Measurements from ENCODE around the gene MCM5. TPM values are rescaled to one million over a fixed set of nuclear protein-coding genes. Genes with fewer than 3 reads are reported as not detected.

MCM5 gene
- polyA plus RNA-seq, 3 donors = 23.4 to 39.8 (median 25.5) TPM

GRCh38 chr22:35407362-35407761 is 7.4 kb downstream of the MCM5 start:
- WGBS (ENCODE audit: insufficient coverage) = 54% methylated on average over 5 of the region's 7 CpGs
- no peaks in the 10 kb centered on the region for H3K9me3 ChIP-seq (replicated peaks in 1 of 2; ENCODE audit: control insufficient read depth in 1 of 2, insufficient read depth in 1 of 2, low read length in 2 of 2)
- intact Hi-C loops (cut with micrococcal nuclease) = loop anchor here in 1 of 2 donors (5.0 kb wide), 1 partner anchor 105 kb away; no protein-coding TSS in a partner anchor
- no peaks in the 10 kb centered on the region for H3K9me3 Mint-ChIP-seq
- H4K20me1 ChIP-seq (ENCODE audit: insufficient read depth, low read length) = no peaks in the 10 kb centered on the region
- H3K9ac ChIP-seq (ENCODE audit: insufficient read depth, low read length, poor library complexity, severe bottlenecking) = no peak overlapping the region
- peaks cover 0 to 2% (median 0%) of the 10 kb centered on the region in 3 donors for H3K27me3 Mint-ChIP-seq (ENCODE audit: low read depth in 3 of 3)
- peak overlapping the region; percentile 11 to 58 for H3K27ac ChIP-seq (ENCODE audit: low read depth in 1 of 2, low read length in 2 of 2)
- peak; percentile 19 to 52 (median 35) for DNase-seq
- no peak for TF ChIP-seq CTCF (IDR thresholded peaks at IDR 0.05)
- H3K36me3 ChIP-seq (replicated peaks in 1 of 2; ENCODE audit: control insufficient read depth in 1 of 2, insufficient read depth in 2 of 2, low read length in 2 of 2) = peaks cover 24 to 45% of the 10 kb centered on the region in 2 donors
- H3K4me3 ChIP-seq (replicated peaks in 1 of 3; ENCODE audit: low read depth in 2 of 3, low read length in 3 of 3) = no peak overlapping the region
- peaks cover 53 to 59% of the 10 kb centered on the region in 2 donors for H3K4me1 ChIP-seq (ENCODE audit: control insufficient read depth in 1 of 2, insufficient read depth in 2 of 2, low read length in 2 of 2)
- H3K36me3 Mint-ChIP-seq = peaks cover 60 to 74% of the 10 kb centered on the region in 2 donors
- H3K4me3 Mint-ChIP-seq = peak overlapping the region in 1 of 2 donors; percentile 56
- H2AFZ ChIP-seq (ENCODE audit: insufficient read depth, low read depth, low read length, poor library complexity, severe bottlenecking) = no peak overlapping the region
- peaks cover 34% of the 10 kb centered on the region for H3K79me2 ChIP-seq (ENCODE audit: insufficient read depth, low read length)
- H3K4me1 Mint-ChIP-seq = peaks cover 69% of the 10 kb centered on the region
- no peaks in the 10 kb centered on the region for H3K27me3 ChIP-seq (ENCODE audit: control insufficient read depth in 2 of 2, insufficient read depth in 2 of 2, low read length in 2 of 2)
- H3K4me2 ChIP-seq (replicated peaks; ENCODE audit: extremely low read depth, low read length, poor library complexity, severe bottlenecking) = peak overlapping the region; percentile 1
- peak overlapping the region; percentile 67 to 98 (median 87) for H3K27ac Mint-ChIP-seq

GRCh38 chr22:35409783-35410662 is 10.1 kb downstream of the MCM5 start:
- H3K27ac ChIP-seq (ENCODE audit: low read depth in 1 of 2, low read length in 2 of 2) = peak overlapping the region; percentile 92
- H3K36me3 ChIP-seq (replicated peaks in 1 of 2; ENCODE audit: control insufficient read depth in 1 of 2, insufficient read depth in 2 of 2, low read length in 2 of 2) = peaks cover 38 to 50% of the 10 kb centered on the region in 2 donors
- peaks cover 27% of the 10 kb centered on the region for H3K79me2 ChIP-seq (ENCODE audit: insufficient read depth, low read length)
- Mint-ChIP-seq H3K27ac (peak overlapping the region; percentile 97 to 100 (median 98)), H3K27me3 (ENCODE audit: low read depth in 3 of 3) (peaks cover 0 to 2% (median 0%) of the 10 kb centered on the region in 3 donors), H3K4me3 (peak overlapping the region; percentile 45 to 67), H3K36me3 (peaks cover 60 to 74% of the 10 kb centered on the region in 2 donors), H3K4me1 (peaks cover 56% of the 10 kb centered on the region), H3K9me3 (no peaks in the 10 kb centered on the region)
- no peak for TF ChIP-seq CTCF (IDR thresholded peaks at IDR 0.05)
- 13% methylated on average over 14 of the region's 16 CpGs for WGBS (ENCODE audit: insufficient coverage)
- intact Hi-C loops (cut with micrococcal nuclease) = loop anchor here (1.0 to 5.0 kb wide), 4 partner anchors 33 to 108 kb away; no protein-coding TSS in a partner anchor
- H3K4me2 ChIP-seq (replicated peaks; ENCODE audit: extremely low read depth, low read length, poor library complexity, severe bottlenecking) = peak overlapping the region; percentile 48
- H3K4me1 ChIP-seq (ENCODE audit: control insufficient read depth in 1 of 2, insufficient read depth in 2 of 2, low read length in 2 of 2) = peaks cover 53 to 54% of the 10 kb centered on the region in 2 donors
- peak; percentile 94 to 98 (median 97) for DNase-seq
- H4K20me1 ChIP-seq (ENCODE audit: insufficient read depth, low read length) = no peaks in the 10 kb centered on the region
- peak overlapping the region; percentile 65 for H3K9ac ChIP-seq (ENCODE audit: insufficient read depth, low read length, poor library complexity, severe bottlenecking)
- H2AFZ ChIP-seq (ENCODE audit: insufficient read depth, low read depth, low read length, poor library complexity, severe bottlenecking) = peak overlapping the region; percentile 42
- H3K4me3 ChIP-seq (replicated peaks in 1 of 3; ENCODE audit: low read depth in 2 of 3, low read length in 3 of 3) = peak overlapping the region in 1 of 3 experiments; percentile 49
- H3K9me3 ChIP-seq (replicated peaks in 1 of 2; ENCODE audit: control insufficient read depth in 1 of 2, insufficient read depth in 1 of 2, low read length in 2 of 2) = no peaks in the 10 kb centered on the region
- H3K27me3 ChIP-seq (ENCODE audit: control insufficient read depth in 2 of 2, insufficient read depth in 2 of 2, low read length in 2 of 2) = no peaks in the 10 kb centered on the region
